GM12875 (cell line): ENCODE data around the gene XXYLT1.

Source experiments
- H3K4me3 ChIP-seq: one replicate; pipeline ENCODE4 v1.5.1; 2011; ENCODE audit warnings: low read depth, low read length, control low read depth
- TF ChIP-seq, protein P1 (sequence below): IDR thresholded peaks from 2 replicates; pipeline ENCODE4 v1.5.1; 2011; ENCODE audit warnings: low read depth, mild to moderate bottlenecking, control low read depth, inconsistent platforms, low read length, moderate library complexity, borderline replicate concordance; ENCODE audit not compliant: insufficient read depth

Gene XXYLT1

DNA sequence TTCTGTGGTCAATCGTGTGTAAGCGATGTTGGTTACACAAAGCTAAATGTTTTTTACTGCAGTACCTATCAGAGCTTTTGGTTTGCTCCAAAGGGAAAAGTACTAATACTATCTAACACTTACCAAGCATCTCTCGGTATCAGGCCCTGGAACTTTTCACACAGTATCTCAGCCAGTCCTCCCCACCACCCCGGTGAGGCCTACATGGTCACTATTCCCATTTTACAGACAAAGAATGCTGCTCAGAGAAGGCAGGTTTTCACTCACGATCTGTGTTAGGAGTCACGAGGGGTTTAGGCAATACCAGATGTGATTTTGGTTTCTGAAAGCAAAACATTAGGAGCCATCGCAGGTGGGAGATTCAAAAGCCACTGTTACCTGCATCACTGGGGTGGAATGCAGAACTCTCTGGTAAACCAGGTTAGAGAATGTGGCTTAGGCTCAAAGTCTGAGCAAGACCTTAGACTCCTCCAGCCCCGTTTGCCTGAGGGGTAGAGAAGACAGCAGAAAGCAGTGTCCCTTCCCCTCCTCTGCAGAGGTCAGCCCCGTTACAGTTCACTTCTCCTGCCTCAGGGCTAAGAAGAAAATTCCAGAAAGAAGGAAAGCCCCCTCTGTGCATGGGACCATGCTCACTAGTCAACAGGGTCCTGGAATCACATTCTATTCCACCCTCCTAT is 57.2 kb downstream of the XXYLT1 start:
- TF ChIP-seq, protein P1, sequence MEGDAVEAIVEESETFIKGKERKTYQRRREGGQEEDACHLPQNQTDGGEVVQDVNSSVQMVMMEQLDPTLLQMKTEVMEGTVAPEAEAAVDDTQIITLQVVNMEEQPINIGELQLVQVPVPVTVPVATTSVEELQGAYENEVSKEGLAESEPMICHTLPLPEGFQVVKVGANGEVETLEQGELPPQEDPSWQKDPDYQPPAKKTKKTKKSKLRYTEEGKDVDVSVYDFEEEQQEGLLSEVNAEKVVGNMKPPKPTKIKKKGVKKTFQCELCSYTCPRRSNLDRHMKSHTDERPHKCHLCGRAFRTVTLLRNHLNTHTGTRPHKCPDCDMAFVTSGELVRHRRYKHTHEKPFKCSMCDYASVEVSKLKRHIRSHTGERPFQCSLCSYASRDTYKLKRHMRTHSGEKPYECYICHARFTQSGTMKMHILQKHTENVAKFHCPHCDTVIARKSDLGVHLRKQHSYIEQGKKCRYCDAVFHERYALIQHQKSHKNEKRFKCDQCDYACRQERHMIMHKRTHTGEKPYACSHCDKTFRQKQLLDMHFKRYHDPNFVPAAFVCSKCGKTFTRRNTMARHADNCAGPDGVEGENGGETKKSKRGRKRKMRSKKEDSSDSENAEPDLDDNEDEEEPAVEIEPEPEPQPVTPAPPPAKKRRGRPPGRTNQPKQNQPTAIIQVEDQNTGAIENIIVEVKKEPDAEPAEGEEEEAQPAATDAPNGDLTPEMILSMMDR, result no peak
- no peak overlapping the region for H3K4me3 ChIP-seq

GRCh38 chr3:195212749-195213375 is 58.1 kb downstream of the XXYLT1 start:
- TF ChIP-seq, protein P1, result no peak
- H3K4me3 ChIP-seq, result no peak overlapping the region

- TF ChIP-seq, protein P1, result no peak
- H3K4me3 ChIP-seq, result no peak overlapping the region
These were observed 58.8 kb downstream of the XXYLT1 start for GRCh38 chr3:195212033-195212748.

DNA sequence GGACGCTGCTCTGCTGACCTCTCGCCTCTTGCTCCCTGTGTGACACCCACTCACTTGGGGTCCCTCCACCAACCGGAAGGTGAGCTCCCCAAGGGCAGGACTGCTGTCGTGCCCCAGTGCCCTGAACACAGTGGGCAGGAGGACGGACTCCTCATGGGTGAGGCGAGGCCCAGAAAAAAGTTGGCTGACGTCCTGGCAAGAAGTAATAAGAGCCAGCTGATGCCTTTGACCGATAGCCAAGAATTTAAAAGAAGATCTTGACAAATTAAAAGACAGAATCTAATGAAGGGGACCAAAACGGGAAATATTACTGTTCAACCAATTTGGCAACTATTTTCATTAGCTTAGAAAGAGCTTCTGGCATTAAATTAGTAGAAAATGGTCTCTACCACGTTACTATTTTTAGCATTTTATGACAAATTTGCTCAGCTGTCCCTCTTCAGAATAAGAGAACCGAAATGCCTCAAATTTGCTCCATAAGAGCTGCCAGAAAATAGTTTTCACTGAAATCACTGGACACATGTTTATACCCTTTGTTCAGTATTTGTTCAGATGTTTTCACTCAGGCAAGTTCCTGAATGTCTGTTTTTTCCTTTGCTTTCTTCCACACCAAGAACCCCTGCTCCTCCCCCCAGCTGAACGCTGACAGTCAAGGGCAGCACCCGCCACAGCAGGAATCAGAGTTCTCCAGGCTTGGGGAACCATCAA is 60.5 kb downstream of the XXYLT1 start:
- TF ChIP-seq, protein P1, result no peak
- no peak overlapping the region for H3K4me3 ChIP-seq

GRCh38 chr3:195209847-195210265 is 61.1 kb downstream of the XXYLT1 start:
- H3K4me3 ChIP-seq, result no peak overlapping the region
- TF ChIP-seq, protein P1, result no peak

DNA sequence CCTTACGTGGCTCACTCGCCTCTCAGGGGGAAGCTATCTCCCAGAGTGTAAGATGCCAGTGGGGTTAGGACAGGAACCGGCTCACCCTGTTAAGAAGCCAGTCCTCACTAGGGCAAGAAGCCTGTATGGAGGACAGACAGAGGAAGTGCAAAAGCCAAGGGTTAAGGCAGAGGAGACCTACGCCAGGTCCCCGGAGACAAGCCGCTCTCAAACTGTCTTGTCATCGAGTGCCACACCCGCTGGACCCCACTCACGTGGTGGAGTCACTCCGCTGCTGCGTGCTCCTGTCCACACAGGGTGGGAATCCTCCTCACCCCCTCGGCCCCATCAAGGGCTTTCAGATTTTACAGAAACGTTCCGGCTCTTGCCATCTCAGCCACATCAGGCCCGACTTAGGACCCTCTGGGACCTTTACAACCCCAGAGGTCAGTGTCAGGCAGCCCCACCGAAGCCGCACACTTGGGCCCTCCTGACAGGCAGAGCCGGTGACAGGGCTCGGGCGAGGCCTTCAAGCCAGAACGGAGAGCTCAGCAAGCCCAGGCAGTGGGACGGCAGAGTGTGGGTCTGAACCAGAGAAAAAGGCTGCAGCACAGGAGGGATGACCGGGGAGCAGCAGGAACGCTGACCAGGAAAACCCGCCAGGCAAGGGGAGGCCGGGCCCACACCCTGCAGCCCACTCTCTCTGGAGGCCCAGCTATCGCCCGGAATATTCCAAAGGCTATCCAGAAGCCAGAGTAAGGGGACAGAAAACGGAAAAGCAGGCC is 61.7 kb downstream of the XXYLT1 start:
- no peak overlapping the region for H3K4me3 ChIP-seq
- TF ChIP-seq, protein P1, result no peak
